Left hindlimb (tissue), 1 donor: ENCODE results near the gene C7orf57.
A peak's percentile ranks its signal among the peaks of the same experiment; 100 is the strongest.

Experiments
- DNase-seq: peaks from one replicate; pipeline ENCODE4 v3.0.0-alpha.2; 2018

The C7orf57 gene

GRCh38 chr7:48087349-48087748 is 52.0 kb downstream of the C7orf57 start:
- DNase-seq = no peak

- peak; percentile 80 for DNase-seq
Observed at GRCh38 chr7:48088559-48089045, 53.3 kb downstream of the C7orf57 start.

DNA sequence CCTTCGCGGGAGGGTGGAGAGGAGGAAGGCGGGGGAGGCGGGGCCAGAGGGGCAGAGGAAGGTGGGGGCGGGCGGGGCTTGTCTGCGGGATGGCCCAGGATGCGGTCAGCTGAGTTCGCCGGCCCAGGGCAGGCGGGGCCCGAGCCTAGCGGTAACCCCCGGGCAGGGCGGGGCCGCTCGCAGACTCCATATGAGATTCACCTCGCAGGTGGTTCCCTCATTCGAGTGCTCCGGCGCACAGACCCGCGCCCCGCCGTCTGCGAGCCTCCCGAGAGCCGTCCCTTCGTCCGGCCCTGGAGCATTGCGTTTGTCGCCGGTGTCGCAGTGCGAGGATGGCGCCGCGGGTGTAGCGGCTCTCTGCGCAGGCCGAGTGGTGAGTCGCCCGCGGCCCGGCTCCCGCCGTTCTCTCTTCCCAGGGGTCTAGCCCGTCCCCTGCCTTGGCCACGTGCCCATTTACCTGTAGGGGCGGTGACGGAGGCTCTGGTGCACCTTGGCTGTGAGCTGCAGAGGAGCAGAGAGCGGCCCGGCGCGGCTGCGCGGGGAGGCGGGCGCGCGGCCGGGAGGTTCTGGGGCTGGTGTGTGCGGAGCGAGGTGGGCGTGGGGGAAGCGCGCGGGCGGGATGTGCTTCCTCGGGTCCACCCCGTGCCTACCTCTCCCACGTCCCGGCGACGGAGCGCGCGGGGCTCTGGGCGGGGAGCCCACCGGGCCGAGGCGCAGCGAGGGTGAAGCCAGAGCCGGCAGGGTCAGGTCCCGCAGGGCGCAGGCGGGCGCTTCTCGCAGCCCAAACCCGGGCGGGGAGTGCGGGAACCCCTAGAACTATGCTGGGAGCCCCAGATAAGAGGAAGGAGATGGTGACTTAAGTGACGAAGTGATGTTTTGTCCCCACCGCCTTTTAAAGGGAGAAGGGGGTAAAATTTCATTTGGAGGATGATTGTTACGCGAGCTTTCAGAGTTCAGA is 54.0 kb downstream of the C7orf57 start, which contains the start of gene UPP1:
UPP1 (plus strand) TSS at position 220 of the 958 bp plus-strand sequence. CDS start 5,519 bp downstream, outside the sequence.
- DNase-seq = peak; percentile 49

DNA sequence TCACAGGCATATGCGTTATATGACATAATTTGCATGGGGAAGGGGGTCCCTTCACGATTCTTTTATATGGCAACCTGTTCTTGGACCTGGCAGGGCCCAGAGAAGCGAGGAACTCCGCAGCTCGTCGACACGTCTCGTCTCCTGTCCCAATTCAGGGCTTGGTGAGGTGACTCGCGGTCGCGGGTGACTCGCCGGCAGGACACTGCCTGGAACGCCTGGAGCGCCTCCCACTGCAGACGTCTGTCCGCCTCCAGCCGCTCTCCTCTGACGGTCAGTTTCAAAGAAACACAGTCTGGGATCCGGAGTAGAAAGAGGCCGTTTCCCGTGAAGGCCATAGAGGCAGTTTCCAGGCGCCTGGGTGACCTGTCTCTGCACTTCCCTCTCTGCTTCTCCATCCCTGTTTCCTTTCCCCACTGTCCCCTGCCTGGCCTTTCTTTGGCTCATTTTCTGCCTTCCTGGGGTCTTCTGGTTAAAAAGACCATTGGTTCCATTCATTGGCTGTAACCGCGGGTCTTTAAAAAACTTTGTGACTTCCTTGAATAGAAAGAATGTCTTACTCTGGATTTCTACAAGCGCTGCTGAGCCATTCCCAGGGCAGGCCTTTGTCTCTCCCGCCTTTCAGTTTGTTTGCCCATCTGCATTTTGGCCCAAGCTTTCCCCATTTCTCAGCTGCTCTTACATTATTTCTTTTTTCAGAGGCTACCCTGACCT is 54.9 kb downstream of the C7orf57 start:
- peak; percentile 51 for DNase-seq

DNA sequence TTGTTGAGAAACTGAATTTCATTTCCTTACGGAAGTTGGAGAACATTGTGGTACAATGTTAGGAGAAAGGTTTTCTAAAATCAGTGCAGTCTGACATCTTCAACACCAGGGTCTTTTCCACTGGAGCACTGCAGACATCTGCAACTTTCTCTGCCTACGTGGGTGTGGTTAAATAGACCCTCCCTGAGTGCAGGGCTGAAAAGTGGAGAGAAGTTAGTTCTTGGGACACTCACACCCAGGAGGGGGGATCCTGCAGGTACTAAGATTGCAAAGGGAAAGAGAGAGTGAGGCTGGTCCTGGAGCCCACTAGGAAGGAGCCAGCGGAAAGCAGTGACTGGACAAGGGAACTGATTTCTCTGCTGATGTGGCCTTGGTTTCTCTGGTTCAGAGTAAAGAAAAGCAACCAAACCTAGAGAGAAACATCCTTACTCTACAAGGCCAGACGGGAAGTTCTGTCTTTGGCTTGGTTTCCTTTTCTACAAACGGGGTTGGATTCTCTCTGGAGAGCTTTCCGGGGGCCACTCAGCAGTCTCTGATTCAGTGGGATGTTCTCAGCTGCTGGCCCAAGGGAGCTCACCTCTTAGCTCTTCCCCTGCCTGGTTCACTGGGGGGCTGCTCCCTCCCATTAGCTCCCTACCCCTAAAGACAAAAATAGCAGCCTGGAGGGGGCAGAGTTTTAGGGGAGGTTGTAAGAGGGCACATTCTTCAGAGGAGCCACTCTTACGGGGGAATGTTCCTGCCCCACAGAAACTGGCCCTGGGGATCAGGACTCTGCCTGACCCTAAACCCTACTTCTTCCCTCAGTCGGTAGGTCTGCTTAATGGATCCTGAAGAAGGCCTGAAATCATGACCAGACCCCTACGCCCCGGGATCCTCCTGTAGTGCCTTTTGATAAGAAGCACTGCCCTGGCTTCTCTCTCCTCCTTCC is 56.4 kb downstream of the C7orf57 start:
- DNase-seq = no peak

GRCh38 chr7:48094861-48095293 is 59.5 kb downstream of the C7orf57 start:
- no peak for DNase-seq

DNA sequence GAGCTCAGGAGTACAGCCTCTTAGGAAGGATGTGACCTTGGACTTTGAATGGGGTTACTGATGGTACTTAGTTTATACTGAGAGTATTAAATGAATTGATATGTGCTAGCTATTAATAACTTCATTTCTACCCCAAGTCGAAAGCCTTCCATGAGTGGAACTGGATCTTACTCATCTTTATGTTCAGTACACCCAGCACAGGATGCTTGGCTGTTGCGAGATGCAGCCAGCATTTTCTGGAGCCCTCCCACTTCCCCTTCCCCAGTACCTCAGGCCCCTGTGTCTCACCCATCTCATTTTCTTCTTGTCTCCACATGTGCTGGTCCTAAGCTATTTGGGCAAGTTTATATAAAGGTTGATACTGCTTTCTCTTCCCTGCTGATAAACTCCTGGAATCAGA is 60.9 kb downstream of the C7orf57 start:
- no peak for DNase-seq

GRCh38 chr7:48097521-48098231 is 62.3 kb downstream of the C7orf57 start:
- no peak for DNase-seq

DNA sequence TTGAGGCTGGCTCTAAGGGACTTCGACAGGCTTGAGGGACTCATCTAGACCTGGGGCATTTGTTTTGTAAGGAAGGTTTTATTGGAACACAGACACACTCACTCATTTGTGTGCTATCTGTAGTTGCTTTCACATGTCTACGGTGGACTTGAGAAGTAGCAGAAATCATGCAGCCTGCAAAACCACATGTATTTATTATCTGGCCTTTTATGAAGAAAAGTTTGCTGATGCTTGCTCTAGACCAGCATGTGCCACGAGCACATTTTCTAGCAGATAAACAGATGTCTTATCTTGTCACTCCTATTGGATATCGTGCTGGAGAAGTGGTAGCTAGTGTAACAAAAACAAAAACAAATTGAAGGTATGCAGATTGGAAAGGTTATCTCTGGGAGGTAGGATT is 63.5 kb downstream of the C7orf57 start:
- no peak for DNase-seq

GRCh38 chr7:48099781-48100180 is 64.4 kb downstream of the C7orf57 start:
- no peak for DNase-seq

GRCh38 chr7:48101352-48101751 is 66.0 kb downstream of the C7orf57 start:
- DNase-seq = no peak

DNA sequence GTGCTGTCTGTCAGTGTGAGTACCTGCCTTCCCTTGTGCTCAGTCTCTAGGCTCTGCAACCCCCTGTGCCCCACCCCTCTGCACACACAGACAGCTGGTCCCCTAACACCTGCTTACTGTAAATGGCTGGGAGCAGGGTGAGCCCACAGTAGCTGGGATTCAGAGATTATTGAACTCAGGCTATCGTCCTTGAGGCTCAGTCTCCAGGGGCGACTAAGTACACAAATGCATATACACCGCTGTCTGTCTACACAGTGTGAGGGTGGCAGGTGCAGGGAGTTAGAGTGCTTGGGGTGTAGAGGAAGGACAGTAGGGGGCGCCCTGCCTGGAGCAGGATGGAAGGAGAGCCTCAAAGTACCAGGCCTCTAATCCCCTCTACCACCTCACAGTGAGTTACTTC is 66.6 kb downstream of the C7orf57 start:
- DNase-seq = no peak

DNA sequence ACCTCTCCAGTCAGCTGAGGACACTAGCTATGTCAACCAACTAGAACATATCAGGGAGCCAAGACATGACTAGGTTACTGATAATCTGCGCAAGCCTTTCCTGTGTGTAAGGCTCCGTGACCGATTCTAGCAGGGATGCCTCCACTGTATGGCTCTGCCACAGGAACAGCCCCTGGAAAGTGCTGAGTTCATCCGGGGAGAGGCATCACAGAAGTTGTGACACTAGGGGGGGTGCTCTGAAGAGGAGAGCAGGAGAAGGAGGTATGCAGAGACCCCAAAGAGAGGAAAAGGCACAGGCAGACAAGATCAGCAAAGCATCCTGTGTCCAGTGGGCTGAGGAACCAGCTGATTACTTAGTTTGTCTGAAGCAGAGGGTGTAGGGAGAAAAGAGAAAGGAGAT is 67.2 kb downstream of the C7orf57 start:
- no peak for DNase-seq

DNA sequence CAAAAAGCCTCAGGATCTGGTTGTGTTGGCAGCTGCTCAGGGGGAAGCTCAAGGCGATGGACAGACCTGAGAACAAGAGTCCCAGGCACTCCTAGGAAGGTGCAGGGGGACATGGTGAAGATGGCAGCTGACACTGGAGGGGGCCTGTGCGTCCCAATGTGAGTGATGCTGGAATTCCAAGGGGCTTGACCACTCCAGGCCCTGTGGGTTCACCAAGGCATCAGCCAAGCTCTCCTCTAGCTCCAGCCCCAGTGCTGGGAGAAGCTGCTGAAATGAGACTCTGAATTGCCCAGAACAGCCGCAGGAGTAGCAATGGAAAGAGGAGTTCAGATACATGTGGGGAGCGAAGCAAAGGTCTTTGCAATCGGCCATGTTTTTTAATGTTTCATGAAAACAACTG is 69.7 kb downstream of the C7orf57 start:
- DNase-seq = no peak

DNA sequence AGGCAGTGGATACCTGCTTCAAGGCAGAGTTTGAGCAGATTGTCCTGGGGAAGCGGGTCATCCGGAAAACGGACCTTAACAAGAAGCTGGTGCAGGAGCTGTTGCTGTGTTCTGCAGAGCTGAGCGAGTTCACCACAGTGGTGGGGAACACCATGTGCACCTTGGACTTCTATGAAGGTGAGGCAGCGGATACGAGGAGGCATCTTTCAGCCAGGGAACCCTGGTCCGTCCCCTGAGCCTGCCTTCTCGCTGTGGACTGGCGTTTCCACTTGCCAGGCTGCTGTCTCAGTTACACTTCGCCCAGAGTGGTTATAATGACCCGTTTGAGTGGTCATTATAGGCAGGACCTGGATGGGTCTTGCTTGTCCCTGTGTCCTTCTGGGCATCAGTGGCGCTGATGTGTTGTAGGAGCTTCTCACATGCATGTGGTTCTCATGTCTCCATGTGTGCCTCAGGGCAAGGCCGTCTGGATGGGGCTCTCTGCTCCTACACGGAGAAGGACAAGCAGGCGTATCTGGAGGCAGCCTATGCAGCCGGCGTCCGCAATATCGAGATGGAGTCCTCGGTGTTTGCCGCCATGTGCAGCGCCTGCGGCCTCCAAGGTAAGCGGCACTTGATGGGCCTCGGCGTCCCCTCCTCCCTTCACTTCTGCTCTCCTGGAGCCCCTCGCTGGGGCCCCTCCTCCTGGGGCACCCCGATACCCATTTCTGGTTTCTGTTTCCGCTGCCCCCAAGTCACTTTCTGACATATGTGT is 71.7 kb downstream of the C7orf57 start:
- DNase-seq = no peak

DNA sequence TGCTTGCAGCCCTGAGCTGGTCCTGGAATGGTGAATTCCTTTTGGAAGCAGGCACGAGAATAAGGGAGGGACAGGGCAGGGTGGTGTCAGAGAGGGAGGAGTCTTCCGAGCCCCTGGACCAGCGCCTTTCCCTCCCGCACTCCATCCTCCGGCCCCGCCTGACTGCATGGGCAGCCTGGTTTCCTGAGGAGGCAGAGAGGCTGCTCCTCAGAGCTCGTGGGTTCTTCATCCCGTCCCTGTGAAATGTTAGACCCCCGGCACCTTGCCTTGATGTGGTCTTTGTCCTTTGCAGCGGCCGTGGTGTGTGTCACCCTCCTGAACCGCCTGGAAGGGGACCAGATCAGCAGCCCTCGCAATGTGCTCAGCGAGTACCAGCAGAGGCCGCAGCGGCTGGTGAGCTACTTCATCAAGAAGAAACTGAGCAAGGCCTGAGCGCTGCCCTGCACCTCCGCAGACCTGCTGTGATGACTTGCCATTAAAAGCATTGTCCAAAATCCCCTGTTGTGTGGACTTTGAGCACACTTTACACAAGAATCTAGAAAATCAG is 72.7 kb downstream of the C7orf57 start:
- no peak for DNase-seq

GRCh38 chr7:48108959-48109847 is 73.9 kb downstream of the C7orf57 start:
- no peak for DNase-seq

DNA sequence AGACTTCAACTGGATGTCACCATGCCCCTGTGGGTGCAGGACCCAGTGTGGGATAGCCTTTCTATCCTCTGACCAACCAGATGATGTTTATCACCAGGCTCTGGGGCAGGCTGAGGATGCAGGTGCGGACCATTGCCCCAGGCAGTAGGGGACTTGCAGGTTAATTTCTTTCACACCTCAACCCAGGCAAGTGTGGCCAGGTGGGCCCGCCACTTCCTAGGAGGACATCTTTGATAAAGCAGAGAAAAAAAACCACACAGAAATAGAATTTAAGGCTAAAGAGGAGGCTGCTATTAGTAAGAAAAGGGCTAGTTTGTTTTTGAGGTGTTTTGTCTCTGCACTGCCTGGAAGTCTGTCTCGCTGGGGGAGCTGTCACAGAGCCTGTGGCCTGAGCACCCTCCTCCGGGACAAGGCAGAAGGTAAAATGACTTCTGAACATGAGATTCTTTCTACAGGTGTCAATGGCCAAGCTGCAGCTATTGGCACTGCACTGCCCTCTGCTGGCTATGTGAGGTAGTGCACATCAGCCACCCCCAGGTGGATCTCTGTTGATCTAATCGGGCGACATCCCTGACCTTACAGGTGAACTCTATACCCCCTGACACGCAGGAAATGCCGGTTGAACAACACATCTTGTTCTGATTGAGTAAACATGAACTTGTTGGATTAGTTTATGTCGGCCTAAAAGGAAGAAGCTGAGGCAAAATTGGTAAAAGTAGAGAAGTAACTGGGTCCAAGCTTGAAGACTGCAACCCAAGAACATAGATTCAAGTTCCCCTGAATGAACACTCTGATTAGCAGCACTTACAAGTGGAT is 74.7 kb downstream of the C7orf57 start:
- peak; percentile 55 for DNase-seq

GRCh38 chr7:48110868-48111267 is 75.5 kb downstream of the C7orf57 start:
- no peak for DNase-seq
